ENCODE data around the gene FLYWCH1.
A peak's percentile ranks its signal among the peaks of the same experiment; 100 is the strongest.

Gene FLYWCH1

GRCh38 chr16:2980227-2981176 is 68.8 kb downstream of the FLYWCH1 start, which contains the start of gene PKMYT1:
TSS of gene PKMYT1 (minus strand) at chr16:2980446. CDS start at chr16:2979657, 789 bp downstream.
- H3K27ac ChIP-seq: peak within 1 kb of the TSS; percentile 75
- no peak for TF ChIP-seq CTCF (conservative IDR thresholded peaks at IDR 0.05)

GRCh38 chr16:2981177-2981898 is 69.6 kb downstream of the FLYWCH1 start:
- H3K27ac ChIP-seq: peak overlapping the region; percentile 75
- no peak for TF ChIP-seq CTCF (conservative IDR thresholded peaks at IDR 0.05)

DNA sequence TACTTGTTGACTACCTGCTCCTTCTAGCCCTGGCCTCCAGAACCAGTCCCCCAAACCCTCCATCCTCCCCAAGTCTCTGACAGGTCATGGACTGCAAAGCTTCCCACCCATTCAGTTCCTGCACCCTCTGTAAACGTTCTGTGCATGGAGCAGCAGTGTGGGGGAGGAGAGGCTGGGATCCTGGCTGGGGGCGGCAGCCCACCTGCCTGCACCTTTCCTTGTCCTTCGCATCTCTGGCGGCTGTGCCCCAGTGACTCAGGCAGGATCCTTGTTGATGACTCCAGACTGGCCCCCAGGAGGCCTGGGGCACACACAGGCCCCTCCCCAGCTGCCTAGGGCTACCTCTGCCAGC is 70.1 kb downstream of the FLYWCH1 start:
- no peak overlapping the region for H3K27ac ChIP-seq

GRCh38 chr16:2982402-2982801 is 70.7 kb downstream of the FLYWCH1 start:
- TF ChIP-seq CTCF (conservative IDR thresholded peaks at IDR 0.05): no peak
- no peak overlapping the region for H3K27ac ChIP-seq

More for the DNA sequence above, 70.1 kb downstream of the FLYWCH1 start:
- no peak for TF ChIP-seq CTCF (conservative IDR thresholded peaks at IDR 0.05)

DNA sequence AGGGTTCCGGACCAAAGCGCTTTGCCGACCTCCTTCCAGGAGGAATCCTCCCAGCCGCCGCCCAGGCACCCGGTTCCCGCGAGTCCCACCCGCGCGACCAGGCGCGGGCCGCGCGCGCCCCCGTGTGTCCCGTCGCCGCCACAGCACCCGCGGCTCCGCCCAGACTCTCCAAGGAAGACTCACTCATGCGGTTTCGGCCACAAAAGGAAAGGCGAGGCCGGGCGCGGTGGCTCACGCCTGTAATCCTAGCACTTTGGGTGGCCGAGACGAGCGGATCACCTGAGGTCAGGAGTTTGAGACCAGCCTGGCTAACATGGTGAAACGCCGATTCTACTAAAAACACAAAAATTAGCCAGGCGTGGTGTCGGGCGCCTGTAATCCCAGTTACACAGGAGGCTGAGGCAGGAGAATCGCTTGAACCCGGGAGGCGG is 72.0 kb downstream of the FLYWCH1 start:
- H3K27ac ChIP-seq: no peak overlapping the region
- peak; percentile 92 for TF ChIP-seq CTCF (conservative IDR thresholded peaks at IDR 0.05)

- H3K27ac ChIP-seq: no peak overlapping the region
- TF ChIP-seq CTCF (conservative IDR thresholded peaks at IDR 0.05): no peak
Observed at GRCh38 chr16:2985462-2985861, 73.7 kb downstream of the FLYWCH1 start.

DNA sequence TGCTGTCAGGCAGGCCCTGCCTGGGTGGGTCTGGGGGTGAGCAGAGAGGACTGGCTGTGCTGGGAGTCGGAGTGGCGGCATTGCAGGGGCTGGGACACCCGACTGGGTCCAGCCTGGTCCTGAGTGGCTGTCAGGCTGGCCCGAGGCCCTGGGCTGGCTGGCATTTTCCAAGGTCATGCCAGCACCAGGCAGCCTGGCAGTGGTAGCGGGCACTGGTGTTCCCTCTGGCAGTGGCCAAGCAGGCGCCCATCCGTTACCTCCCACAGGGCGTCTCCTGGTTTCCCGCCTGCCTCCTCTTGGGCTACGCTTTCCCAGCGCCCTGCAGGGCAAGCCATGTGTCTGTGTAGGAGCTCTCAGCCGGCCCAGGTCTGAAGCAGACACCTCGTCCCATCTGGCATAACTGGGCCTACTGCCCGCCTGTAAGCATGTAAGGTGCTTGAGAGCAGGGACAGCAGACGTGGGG is 74.2 kb downstream of the FLYWCH1 start:
- TF ChIP-seq CTCF (conservative IDR thresholded peaks at IDR 0.05): no peak
- H3K27ac ChIP-seq: no peak overlapping the region

All from VCaP (cell line).